Small intestine (tissue), 7 donors: Measurements from ENCODE around the gene DYNC1I1. TPM values are rescaled to one million over a fixed set of nuclear protein-coding genes. Genes with fewer than 3 reads are reported as not detected.

Source experiments
- DNase-seq, 2 donors: peaks; one replicate each; pipeline versions ENCODE4 v3.0.0 to v3.0.0-alpha.2; 2013
- FAIRE-seq: peaks from 2 replicates; lab custom pipeline; 2012; peaks lifted over from hg19 to GRCh38; lab: Jason Lieb, UNC
- H3K27ac ChIP-seq, 3 donors: one replicate each; pipeline ENCODE4 v1.5.1; 2013; ENCODE audit warnings: low read length in 2 of 3, mild to moderate bottlenecking in 2 of 3, control low read depth in 1 of 3, inconsistent platforms in 1 of 3, low read depth in 1 of 3, moderate library complexity in 1 of 3
- H3K27me3 ChIP-seq, 3 donors: one replicate each; pipeline ENCODE4 v1.6.1; 2013; ENCODE audit warnings: low read length in 3 of 3, inconsistent platforms in 1 of 3; ENCODE audit not compliant: control insufficient read depth in 3 of 3, insufficient read depth in 3 of 3
- H3K36me3 ChIP-seq, 3 donors: one replicate each; pipeline ENCODE4 v1.6.1; 2013; ENCODE audit warnings: low read length in 3 of 3, inconsistent platforms in 1 of 3, low read depth in 1 of 3, mild to moderate bottlenecking in 1 of 3, moderate library complexity in 1 of 3; ENCODE audit not compliant: control insufficient read depth in 3 of 3, insufficient read depth in 2 of 3
- H3K4me1 ChIP-seq, 3 donors: one replicate each; pipeline ENCODE4 v1.6.1; 2013; ENCODE audit warnings: low read length in 2 of 3, inconsistent platforms in 1 of 3, low read depth in 1 of 3, mild to moderate bottlenecking in 1 of 3, moderate library complexity in 1 of 3; ENCODE audit not compliant: control insufficient read depth in 3 of 3, insufficient read depth in 2 of 3
- H3K4me3 ChIP-seq, 3 donors: one replicate each; pipeline ENCODE4 v1.5.1; 2013; ENCODE audit warnings: low read length in 3 of 3, control low read depth in 1 of 3, inconsistent platforms in 1 of 3, low read depth in 1 of 3, mild to moderate bottlenecking in 1 of 3, moderate library complexity in 1 of 3
- H3K9me3 ChIP-seq, 2 donors: one replicate each; pipeline ENCODE4 v1.6.1; 2013; ENCODE audit warnings: low read depth in 1 of 2, low read length in 1 of 2; ENCODE audit not compliant: control insufficient read depth in 2 of 2, insufficient read depth in 1 of 2
- WGBS, 3 donors: extraction: QIAGEN DNeasy Blood & Tissue Kit; methylation state at CpG; one replicate each; pipeline ENCODE4 v1.1.7; 2013; 5-methylcytosine and 5-hydroxymethylcytosine counted together
- polyA plus RNA-seq, 4 donors: library from polyadenylated mRNA; stranded (reverse) in 3 of 4; unstranded in 1 of 4; fragments of 200-250 nt in 3 of 4; fragments of 120-200 nt in 1 of 4; gene quantifications; one replicate each; pipeline versions ENCODE4 v1.2.1 to v1.2.3, GENCODE V29; 2013
- donor health status: healthy with polysubstance abuse.
- donor health status: control.
- donor health status: control.
- donor health status: Bipolar disorder and iron deficiency.
- donor health status: healthy.

DYNC1I1 gene
- polyA plus RNA-seq, 4 donors: 0.12 to 2.4 (median 0.27) TPM; not detected in 1

DNA sequence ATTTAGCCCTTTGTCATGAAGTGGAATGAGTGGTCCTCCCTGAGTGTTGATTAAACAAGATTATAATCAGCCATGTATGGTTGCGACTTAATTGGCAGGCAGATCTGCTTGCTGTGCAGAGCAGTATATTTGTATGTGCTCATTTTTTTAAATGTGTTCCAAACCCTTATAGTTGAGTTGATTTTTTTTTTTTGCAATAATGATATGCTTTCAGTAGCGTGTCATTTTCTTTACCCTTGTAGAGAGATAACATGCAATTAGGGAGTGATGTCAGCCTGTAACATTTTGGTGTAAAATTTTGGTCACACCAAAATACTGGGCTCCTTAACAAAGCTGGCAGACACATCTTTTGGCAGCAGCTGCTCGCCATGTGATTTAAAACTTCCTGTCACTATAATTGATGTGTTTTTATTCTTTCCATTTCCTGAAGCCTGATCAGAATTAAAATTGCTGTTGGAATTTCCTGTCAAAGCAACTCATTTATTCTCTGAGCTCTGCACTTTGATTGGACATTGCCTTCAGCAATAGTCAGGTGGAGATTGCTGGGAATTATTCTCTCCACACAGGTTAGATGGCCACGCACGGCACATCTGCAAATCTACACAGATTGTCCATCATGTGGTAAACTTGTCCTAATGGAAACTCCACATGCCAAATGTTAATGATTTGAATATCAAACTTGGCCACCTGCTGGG is 125.3 kb downstream of the DYNC1I1 start:
- Histone ChIP-seq H3K4me1 (no peaks in the 10 kb centered on the region), H3K27ac (no peak overlapping the region), H3K4me3 (no peak overlapping the region), H3K9me3 (no peaks in the 10 kb centered on the region), H3K27me3 (no peaks in the 10 kb centered on the region), H3K36me3 (no peaks in the 10 kb centered on the region)
- 55 to 62% (median 61%) methylated on average over 5 of the region's 5 CpGs for WGBS, 3 donors
- FAIRE-seq (no peak), DNase-seq (no peak)

DNA sequence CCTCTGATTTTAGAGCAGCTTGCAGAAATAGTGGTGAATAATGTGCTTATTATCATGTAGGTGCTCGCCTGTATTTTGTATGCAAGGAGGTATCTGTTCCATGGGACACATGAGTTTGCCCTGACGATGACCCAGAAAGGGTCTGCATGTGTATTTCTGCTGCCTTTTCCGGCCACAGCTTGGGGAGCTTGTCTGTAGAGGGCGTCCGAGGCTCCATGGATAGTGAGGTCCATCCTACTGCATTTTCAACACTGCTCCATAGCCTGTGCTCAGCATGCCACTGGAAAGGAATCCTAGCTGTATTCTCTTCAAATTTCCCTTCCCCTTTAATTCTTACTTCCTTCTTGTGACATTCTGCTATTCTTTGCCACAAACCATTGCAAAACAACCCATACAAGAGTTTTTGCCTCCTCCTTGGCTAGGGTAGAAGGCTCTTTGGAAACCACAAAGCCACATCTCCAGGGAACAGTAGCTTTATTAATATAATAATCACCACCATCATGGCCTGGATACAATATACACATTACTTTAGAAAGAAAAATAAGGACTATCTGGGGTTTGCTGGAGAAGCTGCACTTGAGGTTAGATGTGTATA is 127.7 kb downstream of the DYNC1I1 start:
- H3K4me3 ChIP-seq: no peak overlapping the region
- WGBS, 3 donors: 32 to 46% (median 42%) methylated on average over 5 of the region's 5 CpGs
- H3K27me3 ChIP-seq: no peaks in the 10 kb centered on the region
- FAIRE-seq (no peak), DNase-seq (no peak)
- H3K27ac ChIP-seq: no peak overlapping the region
- no peaks in the 10 kb centered on the region for H3K9me3 ChIP-seq
- H3K36me3 ChIP-seq: no peaks in the 10 kb centered on the region
- no peaks in the 10 kb centered on the region for H3K4me1 ChIP-seq

DNA sequence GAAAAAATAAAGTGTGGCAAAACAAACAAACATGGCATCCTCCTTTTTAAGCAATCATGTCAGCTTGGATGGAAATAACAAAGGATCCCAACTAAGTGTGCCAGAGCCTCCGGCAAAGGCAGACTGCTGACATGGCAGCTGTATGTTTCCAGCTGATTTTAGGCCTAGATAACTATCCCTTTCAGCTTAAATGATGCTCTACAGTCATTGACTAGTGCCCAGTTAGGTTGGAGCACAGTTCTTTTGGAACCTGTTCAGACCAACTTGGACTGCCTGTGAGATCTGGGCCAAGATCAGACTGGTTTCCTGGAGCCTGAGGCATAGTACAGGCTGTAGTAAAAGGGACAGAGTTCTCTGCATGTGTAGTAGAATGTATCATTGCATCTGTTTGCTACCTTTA is 128.7 kb downstream of the DYNC1I1 start:
- FAIRE-seq (no peak), DNase-seq (no peak)
- WGBS, 3 donors: 68 to 79% (median 71%) methylated on average over 1 of the region's 1 CpG
- Histone ChIP-seq H3K27ac (no peak overlapping the region), H3K36me3 (no peaks in the 10 kb centered on the region), H3K4me3 (no peak overlapping the region), H3K27me3 (no peaks in the 10 kb centered on the region), H3K4me1 (no peaks in the 10 kb centered on the region), H3K9me3 (no peaks in the 10 kb centered on the region)

- Histone ChIP-seq H3K27ac (no peak overlapping the region), H3K27me3 (no peaks in the 10 kb centered on the region), H3K36me3 (no peaks in the 10 kb centered on the region), H3K4me1 (no peaks in the 10 kb centered on the region), H3K4me3 (no peak overlapping the region), H3K9me3 (no peaks in the 10 kb centered on the region)
- no peak for FAIRE-seq
- no peak for DNase-seq
Measured at GRCh38 chr7:95904099-95904498, 131.7 kb downstream of the DYNC1I1 start.

- FAIRE-seq: no peak
- no peak for DNase-seq
- Histone ChIP-seq H3K4me3 (no peak overlapping the region), H3K9me3 (no peaks in the 10 kb centered on the region), H3K27me3 (peaks cover 0 to under 1% (median 0%) of the 10 kb centered on the region in 3 donors), H3K36me3 (no peaks in the 10 kb centered on the region), H3K4me1 (no peaks in the 10 kb centered on the region), H3K27ac (no peak overlapping the region)
- WGBS, 3 donors: 33 to 44% (median 35%) methylated on average over 3 of the region's 3 CpGs
Measured at GRCh38 chr7:95905167-95905566, 132.8 kb downstream of the DYNC1I1 start.

- FAIRE-seq (no peak), DNase-seq (no peak)
- Histone ChIP-seq H3K4me1 (no peaks in the 10 kb centered on the region), H3K27ac (no peak overlapping the region), H3K27me3 (peaks cover 0 to 3% (median 0%) of the 10 kb centered on the region in 3 donors), H3K9me3 (no peaks in the 10 kb centered on the region), H3K36me3 (no peaks in the 10 kb centered on the region), H3K4me3 (no peak overlapping the region)
- WGBS, 3 donors: 53 to 63% (median 57%) methylated on average over 5 of the region's 5 CpGs
Measured at GRCh38 chr7:95906851-95907250, 134.5 kb downstream of the DYNC1I1 start.

DNA sequence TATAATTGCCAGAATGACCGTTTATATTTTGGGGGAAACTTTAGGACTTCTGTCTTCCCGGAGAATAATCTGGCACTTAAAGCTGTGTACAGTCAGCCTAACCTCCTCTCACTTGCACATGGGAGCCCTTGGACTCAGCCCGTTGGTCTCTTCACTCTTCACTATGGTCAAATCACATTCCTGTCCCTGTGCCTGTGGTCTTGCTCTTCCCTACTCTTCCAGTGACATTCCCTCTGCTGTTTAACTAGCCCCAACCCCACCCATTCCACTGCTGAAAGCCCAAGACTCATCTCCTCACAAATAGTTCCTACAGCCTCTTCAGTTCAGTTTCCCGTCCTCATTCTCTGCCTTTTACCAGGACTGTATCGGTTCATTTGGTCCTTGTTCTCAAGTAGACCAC is 135.0 kb downstream of the DYNC1I1 start:
- FAIRE-seq: no peak
- H3K36me3 ChIP-seq: no peaks in the 10 kb centered on the region
- WGBS, 3 donors: 68 to 71% (median 71%) methylated on average over 5 of the region's 5 CpGs

DNA sequence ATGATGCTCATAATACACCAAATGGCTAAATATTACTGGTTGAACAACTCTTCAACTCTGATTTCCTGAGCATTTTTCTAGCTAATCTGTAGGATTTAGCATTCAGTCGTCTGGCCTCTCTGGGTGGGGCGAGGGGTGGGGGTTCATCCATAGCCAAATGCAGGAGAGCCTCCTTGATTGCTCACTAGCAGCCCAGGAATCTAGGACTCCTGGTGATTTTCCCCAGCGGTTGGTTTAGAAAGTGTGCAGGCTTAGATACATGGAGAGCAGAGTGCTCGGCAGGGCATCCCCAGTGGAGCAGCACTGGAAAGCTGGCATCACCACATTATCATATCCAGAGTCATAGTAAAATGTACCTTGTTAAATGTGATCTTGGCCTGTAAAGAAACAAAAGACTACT is 136.1 kb downstream of the DYNC1I1 start:
- Histone ChIP-seq H3K36me3 (no peaks in the 10 kb centered on the region), H3K27me3 (peaks cover 0 to 8% (median 2%) of the 10 kb centered on the region in 3 donors), H3K4me1 (no peaks in the 10 kb centered on the region), H3K4me3 (no peak overlapping the region), H3K27ac (no peak overlapping the region), H3K9me3 (no peaks in the 10 kb centered on the region)
- 55 to 57% (median 56%) methylated on average over 4 of the region's 4 CpGs for WGBS, 3 donors
- DNase-seq: no peak
- FAIRE-seq: no peak

More for the DNA sequence above, 135.0 kb downstream of the DYNC1I1 start:
- Histone ChIP-seq H3K4me3 (no peak overlapping the region), H3K9me3 (no peaks in the 10 kb centered on the region), H3K27ac (no peak overlapping the region), H3K4me1 (no peaks in the 10 kb centered on the region), H3K27me3 (peaks cover 0 to 6% (median under 1%) of the 10 kb centered on the region in 3 donors)
- no peak for DNase-seq
